ENCODE results near the gene WNT8A. TPM values are rescaled to one million over a fixed set of nuclear protein-coding genes. Genes with fewer than 3 reads are reported as not detected.
"Not testable (repeated sequence)": the region's sequence is repeated elsewhere in the genome, so short reads cannot be mapped to it uniquely, and the experiment has no call there.

WNT8A gene
- total RNA-seq, 1 experiment from 2014 or later, result not detected

- Histone ChIP-seq H3K4me3 (ENCODE audit: low read depth, low read length) (no peak overlapping the region), H3K4me1 (peaks cover 24% of the 10 kb centered on the region), H3K27me3 (replicated peaks; ENCODE audit: control insufficient read depth, insufficient read depth, low read length) (no peaks in the 10 kb centered on the region), H3K36me3 (ENCODE audit: control insufficient read depth, insufficient read depth, low read length) (no peaks in the 10 kb centered on the region), H3K9me3 (no peaks in the 10 kb centered on the region)
- H3K9me3 Mint-ChIP-seq (ENCODE audit: unreplicated experiment), result no peaks in the 10 kb centered on the region
- ChIA-PET POLR2A (interaction anchor here (1.2 kb wide), 1 partner anchor 9 kb away, joined by 3 read pairs; no protein-coding TSS in a partner anchor), CTCF (interaction anchor here (2.0 to 3.2 kb wide), 3 partner anchors 28 to 96 kb away, joined by 8 to 36 read pairs (median 23); no protein-coding TSS in a partner anchor)
- intact Hi-C loops (cut with micrococcal nuclease; ENCODE audit: unreplicated experiment), result no loop called here
- no peaks in the 10 kb centered on the region for H3K27me3 Mint-ChIP-seq (ENCODE audit: insufficient read depth, unreplicated experiment)
- no TSS peak for BruUV-seq (replicated peaks)
- no peak overlapping the region for H3K27ac Mint-ChIP-seq (ENCODE audit: unreplicated experiment)
- no peak overlapping the region for H3K4me3 Mint-ChIP-seq (ENCODE audit: unreplicated experiment)
- TF ChIP-seq CTCF (IDR thresholded peaks at IDR 0.05; ENCODE audit: insufficient read depth in 1 of 2, low read depth in 1 of 2, low read length in 1 of 2, severe bottlenecking in 1 of 2, unreplicated experiment in 1 of 2), result no peak
- no peak for DNase-seq
- H3K4me1 Mint-ChIP-seq (ENCODE audit: low read depth, unreplicated experiment), result peaks cover 7% of the 10 kb centered on the region
- H3K36me3 Mint-ChIP-seq (ENCODE audit: insufficient read depth, unreplicated experiment), result peaks cover 15% of the 10 kb centered on the region
Measured at GRCh38 chr5:138037271-138037670, 46.6 kb upstream of the WNT8A start.

- ChIA-PET CTCF (interaction anchor here (2.2 kb wide), 1 partner anchor 95 kb away, joined by 23 read pairs; no protein-coding TSS in a partner anchor), POLR2A (no interaction called here)
- H3K9me3 Mint-ChIP-seq (ENCODE audit: unreplicated experiment), result no peaks in the 10 kb centered on the region
- Histone ChIP-seq H3K36me3 (ENCODE audit: control insufficient read depth, insufficient read depth, low read length) (no peaks in the 10 kb centered on the region), H3K4me1 (peaks cover 24% of the 10 kb centered on the region), H3K9me3 (no peaks in the 10 kb centered on the region), H3K4me3 (ENCODE audit: low read depth, low read length) (no peak overlapping the region), H3K27me3 (replicated peaks; ENCODE audit: control insufficient read depth, insufficient read depth, low read length) (no peaks in the 10 kb centered on the region)
- no peak overlapping the region for H3K27ac Mint-ChIP-seq (ENCODE audit: unreplicated experiment)
- no peak overlapping the region for H3K4me3 Mint-ChIP-seq (ENCODE audit: unreplicated experiment)
- no peak for TF ChIP-seq CTCF (IDR thresholded peaks at IDR 0.05; ENCODE audit: insufficient read depth in 1 of 2, low read depth in 1 of 2, low read length in 1 of 2, severe bottlenecking in 1 of 2, unreplicated experiment in 1 of 2)
- DNase-seq, result no peak
- intact Hi-C loops (cut with micrococcal nuclease; ENCODE audit: unreplicated experiment), result no loop called here
- H3K4me1 Mint-ChIP-seq (ENCODE audit: low read depth, unreplicated experiment), result peaks cover 7% of the 10 kb centered on the region
- BruUV-seq (replicated peaks), result no TSS peak
- no peaks in the 10 kb centered on the region for H3K27me3 Mint-ChIP-seq (ENCODE audit: insufficient read depth, unreplicated experiment)
- H3K36me3 Mint-ChIP-seq (ENCODE audit: insufficient read depth, unreplicated experiment), result peaks cover 7% of the 10 kb centered on the region
Measured at GRCh38 chr5:138037907-138038633, 45.8 kb upstream of the WNT8A start.

GRCh38 chr5:138038826-138039225 lies 45.0 kb upstream of the WNT8A start:
- Mint-ChIP-seq H3K4me1 (ENCODE audit: low read depth, unreplicated experiment) (peaks cover 7% of the 10 kb centered on the region), H3K4me3 (ENCODE audit: unreplicated experiment) (no peak overlapping the region), H3K27ac (ENCODE audit: unreplicated experiment) (no peak overlapping the region), H3K36me3 (ENCODE audit: insufficient read depth, unreplicated experiment) (peaks cover 6% of the 10 kb centered on the region), H3K27me3 (ENCODE audit: insufficient read depth, unreplicated experiment) (no peaks in the 10 kb centered on the region), H3K9me3 (ENCODE audit: unreplicated experiment) (no peaks in the 10 kb centered on the region)
- intact Hi-C loops (cut with micrococcal nuclease; ENCODE audit: unreplicated experiment), result no loop called here
- POLR2A ChIA-PET, result no interaction called here
- no TSS peak for BruUV-seq (replicated peaks)
- no peaks in the 10 kb centered on the region for H3K36me3 ChIP-seq (ENCODE audit: control insufficient read depth, insufficient read depth, low read length)
- H3K27me3 ChIP-seq (replicated peaks; ENCODE audit: control insufficient read depth, insufficient read depth, low read length), result no peaks in the 10 kb centered on the region
- peaks cover 22% of the 10 kb centered on the region for H3K4me1 ChIP-seq
- H3K4me3 ChIP-seq (ENCODE audit: low read depth, low read length), result no peak overlapping the region
- no peak for TF ChIP-seq CTCF (IDR thresholded peaks at IDR 0.05; ENCODE audit: insufficient read depth in 1 of 2, low read depth in 1 of 2, low read length in 1 of 2, severe bottlenecking in 1 of 2, unreplicated experiment in 1 of 2)
- DNase-seq, result no peak
- CTCF ChIA-PET, result no interaction called here
- no peaks in the 10 kb centered on the region for H3K9me3 ChIP-seq

GRCh38 chr5:138045283-138045682 lies 38.5 kb upstream of the WNT8A start:
- POLR2A ChIA-PET, result interaction anchor here (0.7 kb wide), 1 partner anchor 54 kb away, joined by 4 read pairs; no protein-coding TSS in a partner anchor
- H3K4me3 ChIP-seq (ENCODE audit: low read depth, low read length); H3K9me3 Mint-ChIP-seq (ENCODE audit: unreplicated experiment); BruUV-seq (replicated peaks); H3K4me3 Mint-ChIP-seq (ENCODE audit: unreplicated experiment); DNase-seq; H3K4me1 Mint-ChIP-seq (ENCODE audit: low read depth, unreplicated experiment); H3K4me1 ChIP-seq; H3K36me3 Mint-ChIP-seq (ENCODE audit: insufficient read depth, unreplicated experiment); H3K9me3 ChIP-seq; H3K27me3 Mint-ChIP-seq (ENCODE audit: insufficient read depth, unreplicated experiment); intact Hi-C loops (cut with micrococcal nuclease; ENCODE audit: unreplicated experiment); CTCF ChIA-PET; H3K27me3 ChIP-seq (replicated peaks; ENCODE audit: control insufficient read depth, insufficient read depth, low read length); H3K36me3 ChIP-seq (ENCODE audit: control insufficient read depth, insufficient read depth, low read length): not testable (repeated sequence)
- H3K27ac Mint-ChIP-seq (ENCODE audit: unreplicated experiment), result peak overlapping the region; percentile 57
